ENCODE measurements around the gene ACSF2. TPM values are rescaled to one million over a fixed set of nuclear protein-coding genes. Genes with fewer than 3 reads are reported as not detected.

Gene ACSF2
- total RNA-seq, 1 experiment from 2014 or later = 12.2 TPM

DNA sequence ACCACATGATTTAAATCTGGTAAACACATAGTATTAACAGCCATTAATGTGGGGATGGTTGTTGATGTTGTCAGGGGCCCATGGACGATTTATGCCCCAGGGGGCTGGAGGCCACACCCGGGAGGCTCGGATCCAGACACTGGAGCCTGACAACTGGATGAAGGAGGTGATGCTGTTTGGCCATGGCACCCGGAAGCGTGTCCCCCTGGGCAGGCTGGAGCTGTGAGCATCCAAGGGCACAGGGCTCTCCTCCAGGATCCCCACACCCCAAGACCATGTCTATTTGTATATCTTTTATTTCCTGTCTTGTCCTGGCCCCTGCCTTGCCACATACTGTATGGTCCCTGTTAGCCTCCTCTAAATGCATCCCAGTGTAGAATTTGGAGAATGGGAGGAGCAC, 57.2 kb downstream of the ACSF2 start:
- Histone ChIP-seq H3K23me2 (ENCODE audit: insufficient read length, low read depth, low read length, poor library complexity, severe bottlenecking) (no peaks in the 10 kb centered on the region), H3K79me2 (ENCODE audit: insufficient read depth, low read length) (no peaks in the 10 kb centered on the region), H3K56ac (ENCODE audit: insufficient read length, low read depth, low read length) (no peak overlapping the region), H2BK12ac (ENCODE audit: insufficient read length, low read depth, low read length) (no peak overlapping the region), H3K14ac (ENCODE audit: insufficient read depth, low read length) (no peak overlapping the region), H2AK5ac (ENCODE audit: insufficient read length, low read length) (no peak overlapping the region), H4K91ac (ENCODE audit: insufficient read length, low read depth, low read length) (no peak overlapping the region), H3K27me3 (ENCODE audit: insufficient read depth, low read length) (no peaks in the 10 kb centered on the region), H3K79me1 (ENCODE audit: insufficient read depth, low read depth, low read length, poor library complexity, severe bottlenecking) (no peaks in the 10 kb centered on the region), H3K4me2 (ENCODE audit: insufficient read depth, insufficient read length, low read length) (no peak overlapping the region), H4K5ac (ENCODE audit: insufficient read length, low read depth, low read length) (no peak overlapping the region), H2AFZ (ENCODE audit: low read length) (no peak overlapping the region), H4K20me1 (ENCODE audit: control insufficient read depth, insufficient read depth, insufficient read length) (no peaks in the 10 kb centered on the region), H2BK5ac (ENCODE audit: insufficient read length, low read length) (no peak overlapping the region), H3T11ph (ENCODE audit: low read length) (no peak overlapping the region), H2BK120ac (ENCODE audit: low read depth, low read length, poor library complexity, severe bottlenecking) (no peak overlapping the region), H3K4me1 (ENCODE audit: insufficient read depth, low read length) (no peaks in the 10 kb centered on the region), H3K9me3 (ENCODE audit: control insufficient read depth, low read depth, low read length) (no peaks in the 10 kb centered on the region), H3K9ac (ENCODE audit: extremely low read depth, insufficient read length, low read length) (no peak overlapping the region), H2BK20ac (ENCODE audit: low read depth, low read length, poor library complexity, severe bottlenecking) (no peak overlapping the region), H3K23ac (ENCODE audit: insufficient read length, low read depth, low read length) (no peak overlapping the region), H3K18ac (ENCODE audit: insufficient read length, low read depth, low read length) (no peak overlapping the region), H2BK15ac (ENCODE audit: low read depth, low read length) (no peak overlapping the region), H3K27ac (ENCODE audit: insufficient read length, low read depth, low read length) (no peak overlapping the region), H3K4ac (ENCODE audit: low read depth, low read length) (no peak overlapping the region), H4K8ac (replicated peaks; ENCODE audit: insufficient read length, low read depth, low read length) (no peak overlapping the region)
- no peak overlapping the region for H3K4me3 Mint-ChIP-seq
- H3K4me1 Mint-ChIP-seq = peaks cover 11 to 12% of the 10 kb centered on the region in 2 experiments
- no peak overlapping the region for H3K27ac Mint-ChIP-seq
- H3K36me3 Mint-ChIP-seq (ENCODE audit: insufficient read depth in 1 of 3, low read depth in 3 of 3) = peaks cover 2 to 37% (median 36%) of the 10 kb centered on the region in 3 experiments
- DNase-seq = no peak
- WGBS (ENCODE audit: extremely low coverage, insufficient read length, low lambda C conversion rate) = no CpG with 5 or more reads among the region's 5 CpGs
- no peaks in the 10 kb centered on the region for H3K9me3 Mint-ChIP-seq
- TF ChIP-seq, protein P1, sequence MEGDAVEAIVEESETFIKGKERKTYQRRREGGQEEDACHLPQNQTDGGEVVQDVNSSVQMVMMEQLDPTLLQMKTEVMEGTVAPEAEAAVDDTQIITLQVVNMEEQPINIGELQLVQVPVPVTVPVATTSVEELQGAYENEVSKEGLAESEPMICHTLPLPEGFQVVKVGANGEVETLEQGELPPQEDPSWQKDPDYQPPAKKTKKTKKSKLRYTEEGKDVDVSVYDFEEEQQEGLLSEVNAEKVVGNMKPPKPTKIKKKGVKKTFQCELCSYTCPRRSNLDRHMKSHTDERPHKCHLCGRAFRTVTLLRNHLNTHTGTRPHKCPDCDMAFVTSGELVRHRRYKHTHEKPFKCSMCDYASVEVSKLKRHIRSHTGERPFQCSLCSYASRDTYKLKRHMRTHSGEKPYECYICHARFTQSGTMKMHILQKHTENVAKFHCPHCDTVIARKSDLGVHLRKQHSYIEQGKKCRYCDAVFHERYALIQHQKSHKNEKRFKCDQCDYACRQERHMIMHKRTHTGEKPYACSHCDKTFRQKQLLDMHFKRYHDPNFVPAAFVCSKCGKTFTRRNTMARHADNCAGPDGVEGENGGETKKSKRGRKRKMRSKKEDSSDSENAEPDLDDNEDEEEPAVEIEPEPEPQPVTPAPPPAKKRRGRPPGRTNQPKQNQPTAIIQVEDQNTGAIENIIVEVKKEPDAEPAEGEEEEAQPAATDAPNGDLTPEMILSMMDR (conservative IDR thresholded peaks at IDR 0.05) = no peak
- H3K27me3 Mint-ChIP-seq (ENCODE audit: low read depth) = peaks cover 2% of the 10 kb centered on the region
